ENCODE results near the gene CDK3.

- TF ChIP-seq CTCF (IDR thresholded peaks at IDR 0.05) (no peak), POLR2A (IDR thresholded peaks at IDR 0.05) (no peak)
Measured at GRCh38 chr17:76048711-76049110, 48.1 kb downstream of the CDK3 start.

Measured in adrenal gland (tissue), 5 donors.